ENCODE measurements around the gene DAB2IP. TPM values are rescaled to one million over a fixed set of nuclear protein-coding genes. Genes with fewer than 3 reads are reported as not detected.
"Not testable (repeated sequence)": the region's sequence is repeated elsewhere in the genome, so short reads cannot be mapped to it uniquely, and the experiment has no call there.

DAB2IP gene
- total RNA-seq, 1 donor from 2014 or later = 24.3 TPM

DNA sequence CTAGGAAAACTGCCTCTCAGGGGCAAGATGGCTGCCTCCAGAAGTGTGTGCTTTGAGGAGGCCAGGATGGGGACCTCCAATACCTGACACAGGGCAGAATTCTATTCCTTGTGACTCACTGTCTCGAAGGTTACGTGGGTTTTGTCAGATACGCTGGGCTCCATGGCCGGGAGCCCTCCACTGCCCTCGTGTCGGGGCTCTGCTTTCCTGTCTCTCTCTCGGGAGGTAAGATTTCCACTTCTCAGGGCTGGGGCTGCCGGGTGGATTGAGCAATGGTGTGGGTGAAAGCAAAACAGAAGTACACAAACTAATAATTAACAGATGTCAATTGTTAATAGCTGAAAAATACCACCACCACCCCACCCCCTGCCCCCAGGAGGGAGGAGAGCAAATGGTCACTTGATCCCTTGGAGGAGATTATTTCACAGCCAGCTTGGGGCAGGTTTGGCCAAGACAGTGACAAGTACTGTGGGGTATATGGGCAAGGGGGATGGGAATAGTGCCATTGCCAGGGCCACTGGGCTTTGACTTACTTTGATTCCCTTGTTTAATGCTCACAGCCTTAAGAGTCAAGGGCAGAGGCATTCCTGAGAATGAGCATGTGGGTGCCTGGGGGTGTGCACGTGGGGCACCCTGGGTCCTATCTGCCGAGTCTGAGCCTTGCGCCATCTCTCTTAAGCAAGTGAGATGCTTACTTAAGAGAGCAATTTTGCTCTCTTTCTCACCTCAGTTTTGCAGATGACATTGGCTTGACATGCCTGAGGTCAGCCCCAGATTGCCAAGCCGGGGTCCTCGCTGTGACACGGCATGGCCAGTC is 28.8 kb upstream of the DAB2IP start:
- no peak overlapping the region for H3K4me3 ChIP-seq
- Mint-ChIP-seq H3K36me3 (no peaks in the 10 kb centered on the region), H3K9me3 (no peaks in the 10 kb centered on the region), H3K4me1 (peaks cover 12% of the 10 kb centered on the region), H3K27ac (no peak overlapping the region), H3K27me3 (ENCODE audit: insufficient read depth, low read depth) (peaks cover 8% of the 10 kb centered on the region), H3K4me3 (no peak overlapping the region)
- no peak overlapping the region for H2AFZ ChIP-seq (replicated peaks)
- DNase-seq (ENCODE audit: low spot score) = no peak
- H3K9ac ChIP-seq = no peak overlapping the region
- no peaks in the 10 kb centered on the region for H3K79me2 ChIP-seq (ENCODE audit: low read depth)
- H3K27ac ChIP-seq = no peak overlapping the region
- H3K4me2 ChIP-seq = no peak overlapping the region
- H3K36me3 ChIP-seq = no peaks in the 10 kb centered on the region
- no peaks in the 10 kb centered on the region for H3K27me3 ChIP-seq
- no peaks in the 10 kb centered on the region for H3K4me1 ChIP-seq
- H4K20me1 ChIP-seq (ENCODE audit: low read depth) = peaks cover 58% of the 10 kb centered on the region
- H3K9me3 ChIP-seq (ENCODE audit: low read depth) = no peaks in the 10 kb centered on the region
- H3F3A ChIP-seq (ENCODE audit: low read depth) = no peaks in the 10 kb centered on the region
- TF ChIP-seq CTCF (IDR thresholded peaks at IDR 0.05) = no peak
- TF ChIP-seq EZH2 (IDR thresholded peaks at IDR 0.05) = no peak
- TF ChIP-seq EZH2phosphoT487 (IDR thresholded peaks at IDR 0.05) = no peak

DNA sequence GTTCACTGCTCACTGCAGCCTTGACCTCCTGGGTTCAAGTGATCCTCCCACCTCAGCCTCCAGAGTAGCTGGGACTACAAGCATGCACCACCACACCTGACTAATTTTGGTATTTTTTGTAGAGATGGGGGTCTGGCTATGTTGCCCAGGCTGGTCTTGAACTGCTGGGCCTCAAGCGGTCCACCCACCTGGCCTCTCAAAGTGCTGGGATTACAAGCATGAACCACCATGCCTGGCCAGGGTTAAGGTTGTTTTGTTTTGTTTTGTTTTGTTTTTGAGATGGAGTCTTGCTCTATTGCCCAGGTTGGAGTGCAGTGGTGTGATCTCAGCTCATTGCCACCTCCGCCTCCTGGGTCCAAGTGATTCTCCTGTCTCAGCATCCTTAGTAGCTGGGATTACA is 28.0 kb upstream of the DAB2IP start:
- peaks cover 58% of the 10 kb centered on the region for H4K20me1 ChIP-seq (ENCODE audit: low read depth)
- not testable (repeated sequence) for H3K9me3 ChIP-seq (ENCODE audit: low read depth); H3K27ac ChIP-seq; H3K9ac ChIP-seq; H3K36me3 Mint-ChIP-seq; H3K4me2 ChIP-seq; H3K4me3 Mint-ChIP-seq; H3K27ac Mint-ChIP-seq; H3K27me3 ChIP-seq; H3K9me3 Mint-ChIP-seq; H3K79me2 ChIP-seq (ENCODE audit: low read depth); H3K4me1 ChIP-seq; H3F3A ChIP-seq (ENCODE audit: low read depth); DNase-seq (ENCODE audit: low spot score); H2AFZ ChIP-seq (replicated peaks); H3K36me3 ChIP-seq; H3K27me3 Mint-ChIP-seq (ENCODE audit: insufficient read depth, low read depth); H3K4me3 ChIP-seq
- H3K4me1 Mint-ChIP-seq = peaks cover 18% of the 10 kb centered on the region

DNA sequence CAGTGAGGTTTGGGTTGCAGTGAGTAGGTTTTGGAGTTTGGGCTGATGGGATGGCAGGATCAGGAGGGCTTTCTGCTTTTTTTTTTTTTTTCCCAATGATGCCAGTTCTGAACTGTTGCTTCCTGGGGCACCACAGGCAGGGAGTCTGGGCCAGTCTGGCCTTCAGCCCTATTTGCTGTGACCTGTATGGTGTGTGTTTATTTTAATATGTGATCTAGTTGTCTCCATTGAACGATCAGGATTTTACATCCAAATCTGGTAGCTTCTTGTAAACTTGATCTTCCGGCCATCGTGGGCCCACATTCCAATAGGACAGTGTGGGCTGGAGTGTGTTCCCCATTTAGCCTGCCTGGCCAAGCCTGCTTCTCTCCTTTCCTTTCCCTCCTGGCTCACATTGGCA is 25.8 kb upstream of the DAB2IP start:
- H3K27ac ChIP-seq = no peak overlapping the region
- no peak overlapping the region for H2AFZ ChIP-seq (replicated peaks)
- H3K27ac Mint-ChIP-seq = no peak overlapping the region
- no peaks in the 10 kb centered on the region for H3K4me1 ChIP-seq
- peaks cover 7% of the 10 kb centered on the region for H3K27me3 Mint-ChIP-seq (ENCODE audit: insufficient read depth, low read depth)
- H3K9ac ChIP-seq = no peak overlapping the region
- no peaks in the 10 kb centered on the region for H3F3A ChIP-seq (ENCODE audit: low read depth)
- no peak for TF ChIP-seq EZH2phosphoT487 (IDR thresholded peaks at IDR 0.05)
- TF ChIP-seq EZH2 (IDR thresholded peaks at IDR 0.05) = no peak
- no peak for TF ChIP-seq CTCF (IDR thresholded peaks at IDR 0.05)
- H3K79me2 ChIP-seq (ENCODE audit: low read depth) = no peaks in the 10 kb centered on the region
- no peak overlapping the region for H3K4me2 ChIP-seq
- H3K9me3 Mint-ChIP-seq = no peaks in the 10 kb centered on the region
- peaks cover 18% of the 10 kb centered on the region for H3K4me1 Mint-ChIP-seq
- H3K36me3 Mint-ChIP-seq = no peaks in the 10 kb centered on the region
- no peak overlapping the region for H3K4me3 Mint-ChIP-seq
- no peak overlapping the region for H3K4me3 ChIP-seq
- H3K36me3 ChIP-seq = no peaks in the 10 kb centered on the region
- peaks cover 60% of the 10 kb centered on the region for H4K20me1 ChIP-seq (ENCODE audit: low read depth)
- DNase-seq (ENCODE audit: low spot score) = no peak
- H3K27me3 ChIP-seq = no peaks in the 10 kb centered on the region
- H3K9me3 ChIP-seq (ENCODE audit: low read depth) = no peaks in the 10 kb centered on the region

DNA sequence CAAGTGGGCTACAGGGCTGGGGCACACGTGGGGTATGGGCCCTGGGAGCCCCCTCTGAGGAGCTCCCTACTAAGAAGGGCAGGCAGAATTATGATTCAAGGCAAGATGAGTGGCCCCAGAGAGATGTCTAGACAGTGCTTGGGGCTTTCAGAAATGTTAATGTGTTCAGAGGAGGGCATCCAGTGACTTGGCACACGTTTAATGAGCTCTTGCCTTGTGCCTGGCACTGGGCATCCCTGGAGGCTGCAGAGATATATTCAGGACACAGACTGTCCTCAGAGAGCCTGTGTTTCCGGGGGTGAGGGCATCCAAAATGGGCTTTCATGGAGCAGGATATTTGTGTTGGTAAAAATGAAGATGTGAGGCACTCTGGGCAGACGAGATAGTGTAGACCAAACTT is 25.4 kb upstream of the DAB2IP start:
- H4K20me1 ChIP-seq (ENCODE audit: low read depth) = peaks cover 59% of the 10 kb centered on the region
- H3K4me3 ChIP-seq = no peak overlapping the region
- TF ChIP-seq EZH2phosphoT487 (IDR thresholded peaks at IDR 0.05) (no peak), EZH2 (IDR thresholded peaks at IDR 0.05) (no peak), CTCF (IDR thresholded peaks at IDR 0.05) (no peak)
- DNase-seq (ENCODE audit: low spot score) = no peak
- H3F3A ChIP-seq (ENCODE audit: low read depth) = no peaks in the 10 kb centered on the region
- H3K79me2 ChIP-seq (ENCODE audit: low read depth) = no peaks in the 10 kb centered on the region
- H3K4me1 ChIP-seq = no peaks in the 10 kb centered on the region
- Mint-ChIP-seq H3K36me3 (no peaks in the 10 kb centered on the region), H3K4me1 (peaks cover 17% of the 10 kb centered on the region), H3K4me3 (no peak overlapping the region), H3K27ac (no peak overlapping the region), H3K9me3 (no peaks in the 10 kb centered on the region), H3K27me3 (ENCODE audit: insufficient read depth, low read depth) (peaks cover 3% of the 10 kb centered on the region)
- H3K9ac ChIP-seq = no peak overlapping the region
- H3K27ac ChIP-seq = no peak overlapping the region
- H3K9me3 ChIP-seq (ENCODE audit: low read depth) = no peaks in the 10 kb centered on the region
- no peak overlapping the region for H2AFZ ChIP-seq (replicated peaks)
- no peaks in the 10 kb centered on the region for H3K36me3 ChIP-seq
- H3K4me2 ChIP-seq = no peak overlapping the region
- no peaks in the 10 kb centered on the region for H3K27me3 ChIP-seq

All from neural progenitor cell (in vitro differentiated cells).